Activated naive CD4-positive, alpha-beta T cell treated with anti-CD3 and anti-CD28 coated beads, Interleukin-2, amount 50 U/mL, for 72 hours (primary cell): Measurements from ENCODE around the gene IGIP. TPM values are rescaled to one million over a fixed set of nuclear protein-coding genes. Genes with fewer than 3 reads are reported as not detected.

ENCODE experiments used
- ATAC-seq, 2 donors: fragments of 150-1000 bp; cut with Tn5 transposase; 2 replicates each; pipeline ENCODE4 v1.10.0; 2021; ENCODE audit warnings: mild to moderate bottlenecking in 2 of 2, moderate library complexity in 2 of 2
- DNase-seq, 2 donors: peaks; one replicate each; pipeline ENCODE4 v3.0.0; 2021 to 2022; ENCODE audit warnings: low spot score in 2 of 2
- H3K27ac Mint-ChIP-seq, 2 donors: one replicate each; pipeline ENCODE4 v1.8.0; 2022; ENCODE audit warnings: mild to moderate bottlenecking in 2 of 2, mixed read lengths in 2 of 2
- H3K36me3 Mint-ChIP-seq, 2 donors: one replicate each; pipeline ENCODE4 v1.8.0; 2022; ENCODE audit warnings: mixed read lengths in 2 of 2
- H3K9me3 Mint-ChIP-seq, 2 donors: one replicate each; pipeline ENCODE4 v1.8.0; 2022; ENCODE audit warnings: mixed read lengths in 2 of 2
- total RNA-seq, 2 donors: library from RNA; stranded (reverse); gene quantifications; one replicate each; pipeline ENCODE4 v1.2.3, GENCODE V29; 2022

The IGIP gene
- total RNA-seq: 1 to 10 TPM; 1.8 to 3.2 TPM

- ATAC-seq (no peak), DNase-seq (no peak)
- Mint-ChIP-seq H3K36me3 (no peaks in the 10 kb centered on the region), H3K27ac (no peak within 1 kb of the TSS), H3K9me3 (no peaks in the 10 kb centered on the region)
These were observed at the start of gene IGIP for GRCh38 chr5:140125637-140126036. Gene IGIP (plus strand): TSS chr5:140125937. CDS start chr5:140128477, 2,540 bp downstream.

GRCh38 chr5:140076142-140076541 is 49.6 kb upstream of the IGIP start:
- ATAC-seq: no peak
- Mint-ChIP-seq H3K27ac (no peak overlapping the region), H3K36me3 (no peaks in the 10 kb centered on the region), H3K9me3 (no peaks in the 10 kb centered on the region)
- no peak for DNase-seq

GRCh38 chr5:140076788-140077187 is 48.9 kb upstream of the IGIP start:
- DNase-seq: no peak
- Mint-ChIP-seq H3K27ac (no peak overlapping the region), H3K9me3 (no peaks in the 10 kb centered on the region), H3K36me3 (no peaks in the 10 kb centered on the region)
- no peak for ATAC-seq

GRCh38 chr5:140083120-140083519 is 42.6 kb upstream of the IGIP start:
- H3K9me3 Mint-ChIP-seq: no peaks in the 10 kb centered on the region
- no peak for ATAC-seq
- H3K36me3 Mint-ChIP-seq: no peaks in the 10 kb centered on the region
- H3K27ac Mint-ChIP-seq: no peak overlapping the region
- DNase-seq: no peak

GRCh38 chr5:140083650-140084049 is 42.1 kb upstream of the IGIP start:
- ATAC-seq (no peak), DNase-seq (no peak)
- no peaks in the 10 kb centered on the region for H3K36me3 Mint-ChIP-seq
- no peak overlapping the region for H3K27ac Mint-ChIP-seq
- H3K9me3 Mint-ChIP-seq: no peaks in the 10 kb centered on the region

- H3K27ac Mint-ChIP-seq: no peak overlapping the region
- H3K9me3 Mint-ChIP-seq: peaks cover 0 to 6% of the 10 kb centered on the region in 2 donors
- H3K36me3 Mint-ChIP-seq: peaks cover 6% of the 10 kb centered on the region in 2 donors
- ATAC-seq: no peak
- no peak for DNase-seq
These were observed 41.2 kb upstream of the IGIP start for GRCh38 chr5:140084541-140084940.

GRCh38 chr5:140090251-140090650 is 35.5 kb upstream of the IGIP start:
- H3K9me3 Mint-ChIP-seq: peaks cover 9 to 21% of the 10 kb centered on the region in 2 donors
- DNase-seq (no peak), ATAC-seq (no peak)
- H3K27ac Mint-ChIP-seq: no peak overlapping the region
- H3K36me3 Mint-ChIP-seq: peaks cover 22% of the 10 kb centered on the region in 2 donors

GRCh38 chr5:140093179-140093578 is 32.6 kb upstream of the IGIP start:
- Mint-ChIP-seq H3K9me3 (peaks cover 9 to 21% of the 10 kb centered on the region in 2 donors), H3K27ac (no peak overlapping the region), H3K36me3 (peaks cover 22% of the 10 kb centered on the region in 2 donors)
- ATAC-seq (no peak), DNase-seq (no peak)

- ATAC-seq: no peak
- peaks cover 9 to 21% of the 10 kb centered on the region in 2 donors for H3K9me3 Mint-ChIP-seq
- DNase-seq: no peak
These were observed 31.9 kb upstream of the IGIP start for GRCh38 chr5:140093866-140094265.

GRCh38 chr5:140094889-140095288 is 30.8 kb upstream of the IGIP start:
- Mint-ChIP-seq H3K27ac (no peak overlapping the region), H3K36me3 (peaks cover 12 to 13% of the 10 kb centered on the region in 2 donors), H3K9me3 (peaks cover 9 to 14% of the 10 kb centered on the region in 2 donors)
- ATAC-seq (no peak), DNase-seq (no peak)

More at GRCh38 chr5:140093866-140094265, 31.9 kb upstream of the IGIP start:
- Mint-ChIP-seq H3K27ac (no peak overlapping the region), H3K36me3 (peaks cover 22% of the 10 kb centered on the region in 2 donors)

- H3K27ac Mint-ChIP-seq: no peak overlapping the region
- no peaks in the 10 kb centered on the region for H3K9me3 Mint-ChIP-seq
- no peaks in the 10 kb centered on the region for H3K36me3 Mint-ChIP-seq
- DNase-seq (no peak), ATAC-seq (no peak)
These were observed 24.6 kb upstream of the IGIP start for GRCh38 chr5:140101179-140101578.

- ATAC-seq: no peak
- H3K9me3 Mint-ChIP-seq: no peaks in the 10 kb centered on the region
- peaks cover 0 to 1% of the 10 kb centered on the region in 2 donors for H3K36me3 Mint-ChIP-seq
- no peak overlapping the region for H3K27ac Mint-ChIP-seq
- DNase-seq: no peak
These were observed 22.6 kb upstream of the IGIP start for GRCh38 chr5:140103154-140103553.

GRCh38 chr5:140104100-140104499 is 21.6 kb upstream of the IGIP start:
- Mint-ChIP-seq H3K27ac (no peak overlapping the region), H3K36me3 (peaks cover 0 to 9% of the 10 kb centered on the region in 2 donors), H3K9me3 (no peaks in the 10 kb centered on the region)
- DNase-seq: no peak
- no peak for ATAC-seq

- ATAC-seq (no peak), DNase-seq (no peak)
- H3K9me3 Mint-ChIP-seq: no peaks in the 10 kb centered on the region
- H3K27ac Mint-ChIP-seq: no peak overlapping the region
- H3K36me3 Mint-ChIP-seq: peaks cover 0 to 11% of the 10 kb centered on the region in 2 donors
These were observed 19.6 kb upstream of the IGIP start for GRCh38 chr5:140106101-140106500.

GRCh38 chr5:140106805-140107311 is 18.9 kb upstream of the IGIP start:
- peaks cover 0 to 11% of the 10 kb centered on the region in 2 donors for H3K36me3 Mint-ChIP-seq
- ATAC-seq (no peak), DNase-seq (no peak)
- H3K9me3 Mint-ChIP-seq: no peaks in the 10 kb centered on the region
- H3K27ac Mint-ChIP-seq: peak overlapping the region; percentile 81 to 96

- ATAC-seq (peak; percentile 90 to 92), DNase-seq (peak; percentile 88 to 89)
- H3K36me3 Mint-ChIP-seq: peaks cover 0 to 11% of the 10 kb centered on the region in 2 donors
- H3K9me3 Mint-ChIP-seq: no peaks in the 10 kb centered on the region
- H3K27ac Mint-ChIP-seq: peak overlapping the region; percentile 81 to 96
These were observed 18.2 kb upstream of the IGIP start for GRCh38 chr5:140107312-140108092.

GRCh38 chr5:140108093-140109017 is 17.4 kb upstream of the IGIP start:
- DNase-seq (peak in 1 of 2 donors; percentile 74), ATAC-seq (peak; percentile 15 to 20)
- no peaks in the 10 kb centered on the region for H3K9me3 Mint-ChIP-seq
- peaks cover 0 to 11% of the 10 kb centered on the region in 2 donors for H3K36me3 Mint-ChIP-seq
- peak overlapping the region; percentile 81 to 93 for H3K27ac Mint-ChIP-seq
